K562 (cell line): ENCODE data around the gene SLC34A2. TPM values are rescaled to one million over a fixed set of nuclear protein-coding genes. Genes with fewer than 3 reads are reported as not detected.

Experiments
- AFF4 ChIP-seq: sonication (generic); formaldehyde crosslinking; IDR thresholded peaks from 2 replicates; pipeline ENCODE4 v1.8.0; 2023; ENCODE audit warnings: mild to moderate bottlenecking, missing genetic modification reagents
- CREM ChIP-seq: IDR thresholded peaks from 2 replicates; pipeline ENCODE4 v1.6.1; 2014; ENCODE audit warnings: antibody characterized with exemption, low read depth
- CXXC5 ChIP-seq: fragments of 250-450 bp; sonication (Bioruptor Pico); IDR thresholded peaks from 2 replicates; pipeline ENCODE4 v1.8.0; 2022; ENCODE audit warnings: inconsistent platforms, mild to moderate bottlenecking, moderate library complexity
- DLX4 ChIP-seq: fragments of 250-450 bp; sonication (Bioruptor Pico); IDR thresholded peaks from 2 replicates; pipeline ENCODE4 v1.6.1; 2021; ENCODE audit warnings: mild to moderate bottlenecking
- ERF ChIP-seq: fragments of 450-650 bp; formaldehyde crosslinking; IDR thresholded peaks from 2 replicates; pipeline ENCODE4 v1.4.0; 2020; ENCODE audit warnings: mild to moderate bottlenecking, mixed read lengths
- ETV1 ChIP-seq: fragments of 450-650 bp; conservative IDR thresholded peaks from 2 replicates; pipeline ENCODE4 v1.6.1; 2016; ENCODE audit warnings: missing genetic modification characterization, control low read depth, low read depth, missing compliant biosample characterization
- HDAC8 ChIP-seq: fragments of 450-650 bp; IDR thresholded peaks from 2 replicates; pipeline ENCODE4 v1.6.1; 2016; ENCODE audit warnings: mild to moderate bottlenecking, missing genetic modification characterization, moderate library complexity, missing compliant biosample characterization
- JUNB ChIP-seq: fragments of 450-650 bp; formaldehyde crosslinking; conservative IDR thresholded peaks from 2 replicates; pipeline ENCODE4 v1.4.0; 2020; ENCODE audit warnings: mild to moderate bottlenecking
- NFE2 ChIP-seq: IDR thresholded peaks from 2 replicates; pipeline ENCODE4 v1.6.1; 2014; ENCODE audit warnings: antibody characterized with exemption, low read depth
- NR2C2 ChIP-seq, 2 experiments: fragments of 200-800 bp in 1 of 2; sonication (Bioruptor generic) in 1 of 2; sonication (generic) in 1 of 2; formaldehyde crosslinking in 1 of 2; IDR thresholded peaks; 2 replicates each; pipeline versions ENCODE4 v1.6.1 to v1.8.0; 2016 to 2022; ENCODE audit warnings: mild to moderate bottlenecking in 1 of 2, missing compliant biosample characterization in 1 of 2, missing genetic modification characterization in 1 of 2, missing genetic modification reagents in 1 of 2
- RCOR1 ChIP-seq, 2 experiments: IDR thresholded peaks; 2 replicates each; pipeline ENCODE4 v1.6.1; 2012; ENCODE audit warnings: low read depth in 2 of 2, low read length in 2 of 2, borderline replicate concordance in 1 of 2, improper control_type of control experiment in 1 of 2
- SMAD3 ChIP-seq: fragments of 450-650 bp; formaldehyde crosslinking; conservative IDR thresholded peaks from 2 replicates; pipeline ENCODE4 v1.4.0; 2020; ENCODE audit warnings: mild to moderate bottlenecking
- SNIP1 ChIP-seq: fragments of 450-650 bp; IDR thresholded peaks from 2 replicates; pipeline ENCODE4 v1.7.1; 2017; ENCODE audit warnings: low read depth, mild to moderate bottlenecking
- SREBF1 ChIP-seq: fragments of 150-350 bp; IDR thresholded peaks from 2 replicates; pipeline ENCODE4 v1.6.1; 2014; ENCODE audit warnings: antibody characterized with exemption, low read depth, low read length, borderline replicate concordance
- TAF1 ChIP-seq: IDR thresholded peaks from 2 replicates; pipeline ENCODE4 v1.6.1; 2011; ENCODE audit warnings: mild to moderate bottlenecking, low read length, moderate library complexity; ENCODE audit not compliant: insufficient read depth, control insufficient read depth, severe bottlenecking; ENCODE audit errors: extremely low read depth
- TARDBP ChIP-seq: fragments of 450-650 bp; IDR thresholded peaks from 2 replicates; pipeline ENCODE4 v1.6.1; 2016
- TGIF2 ChIP-seq: sonication (generic); formaldehyde crosslinking; IDR thresholded peaks from 2 replicates; pipeline ENCODE4 v1.8.1; 2022; ENCODE audit warnings: mild to moderate bottlenecking, missing genetic modification reagents, moderate library complexity
- TRIM28 ChIP-seq: fragments of 450-650 bp; IDR thresholded peaks from 2 replicates; pipeline ENCODE4 v1.6.1; 2017
- USF1 ChIP-seq: sonication (generic); formaldehyde crosslinking; IDR thresholded peaks from 2 replicates; pipeline ENCODE4 v1.9.0; 2022; ENCODE audit warnings: mild to moderate bottlenecking, missing genetic modification reagents
- XRCC5 ChIP-seq: fragments of 200-400 bp; formaldehyde crosslinking; IDR thresholded peaks from 2 replicates; pipeline ENCODE4 v1.6.1; 2017; ENCODE audit warnings: low read depth, mild to moderate bottlenecking, low read length
- ZNF589 ChIP-seq: fragments of 200-800 bp; sonication (Bioruptor generic); IDR thresholded peaks from 2 replicates; pipeline ENCODE4 v1.6.1; 2016; ENCODE audit warnings: low read depth, missing genetic modification characterization, missing compliant biosample characterization
- polyA plus RNA-seq, 8 experiments: library from polyadenylated mRNA; depleted of rRNA in 4 of 8; stranded (reverse) in 5 of 8; unstranded in 3 of 8; fragments of >200 nt; fragmentation: Nextera tagmentation in 2 of 8; fragmentation: Illumina TruSeq in 1 of 8; extraction: Ambion mirVana in 2 of 8; extraction: Trizol in 1 of 8; gene quantifications; 2 replicates each; pipeline versions ENCODE4 v1.2.1 to v1.2.3, GENCODE V29; 2011 to 2014; ENCODE audit warnings: inconsistent platforms in 1 of 8, missing spikeins in 1 of 8
- total RNA-seq, 7 experiments: library from RNA; depleted of rRNA in 6 of 7; stranded (reverse); fragments of >200 nt in 6 of 7; fragmentation: Illumina TruSeq in 2 of 7; extraction: Trizol in 2 of 7; gene quantifications; 2 replicates each; pipeline versions ENCODE4 v1.2.1 to v1.2.3, GENCODE V29; 2011 to 2021; ENCODE audit warnings: low replicate concordance in 1 of 7
- TF ChIP-seq, protein P1 (sequence below): sonication (generic); formaldehyde crosslinking; IDR thresholded peaks from 2 replicates; pipeline ENCODE4 v1.8.1; 2022; ENCODE audit warnings: missing genetic modification reagents

SLC34A2 gene
- total and polyA plus RNA-seq, 9 of the 15 experiments (the other 6 are each of a cell fraction or from before 2014, with no cell fraction given): 1.5 TPM; not detected in 8

- TF ChIP-seq TAF1 (no peak), AFF4 (CRISPR knock-in tag) (no peak), ETV1 (tag) (peak; percentile 37; the same call in 1 of the 2 replicates), NFE2 (no peak), RCOR1 (IDR thresholded peaks at IDR 0.05; ENCODE audit: borderline replicate concordance in 1 of 2, low read depth in 2 of 2, low read length in 2 of 2) (0 out of 4 replicates have a peak, but pooled peaks of 1 of the 2 experiments have one; percentile 26), SREBF1 (no peak), TGIF2 (no peak), HDAC8 (tag) (peak; percentile 79; the same call in 1 of the 2 replicates), DLX4 (CRISPR knock-in tag) (no peak), SMAD3 (peak; percentile 72; the same call in 1 of the 2 replicates), ERF (CRISPR knock-in tag) (no peak), CXXC5 (CRISPR knock-in tag) (no peak), TARDBP (no peak), USF1 (no peak), ZNF589 (peak; percentile 90), NR2C2 (CRISPR knock-in tag; IDR thresholded peaks at IDR 0.05) (no peak), NR2C2 (tag; IDR thresholded peaks at IDR 0.05) (peak; percentile 21; the same call in 1 of the 2 replicates), CREM (no peak), XRCC5 (no peak), SNIP1 (no peak), TRIM28 (no peak), JUNB (CRISPR knock-in tag) (no peak)
- TF ChIP-seq, protein P1, sequence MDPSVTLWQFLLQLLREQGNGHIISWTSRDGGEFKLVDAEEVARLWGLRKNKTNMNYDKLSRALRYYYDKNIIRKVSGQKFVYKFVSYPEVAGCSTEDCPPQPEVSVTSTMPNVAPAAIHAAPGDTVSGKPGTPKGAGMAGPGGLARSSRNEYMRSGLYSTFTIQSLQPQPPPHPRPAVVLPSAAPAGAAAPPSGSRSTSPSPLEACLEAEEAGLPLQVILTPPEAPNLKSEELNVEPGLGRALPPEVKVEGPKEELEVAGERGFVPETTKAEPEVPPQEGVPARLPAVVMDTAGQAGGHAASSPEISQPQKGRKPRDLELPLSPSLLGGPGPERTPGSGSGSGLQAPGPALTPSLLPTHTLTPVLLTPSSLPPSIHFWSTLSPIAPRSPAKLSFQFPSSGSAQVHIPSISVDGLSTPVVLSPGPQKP (CRISPR knock-in tag): no peak
These were observed 70.2 kb downstream of the SLC34A2 start (continued) for GRCh38 chr4:25725870-25726269.
